ENCODE results near the gene B4GALT3. TPM values are rescaled to one million over a fixed set of nuclear protein-coding genes. Genes with fewer than 3 reads are reported as not detected.

Gene B4GALT3
- total RNA-seq, 2 donors from 2014 or later = 38.2 to 68.7 TPM

DNA sequence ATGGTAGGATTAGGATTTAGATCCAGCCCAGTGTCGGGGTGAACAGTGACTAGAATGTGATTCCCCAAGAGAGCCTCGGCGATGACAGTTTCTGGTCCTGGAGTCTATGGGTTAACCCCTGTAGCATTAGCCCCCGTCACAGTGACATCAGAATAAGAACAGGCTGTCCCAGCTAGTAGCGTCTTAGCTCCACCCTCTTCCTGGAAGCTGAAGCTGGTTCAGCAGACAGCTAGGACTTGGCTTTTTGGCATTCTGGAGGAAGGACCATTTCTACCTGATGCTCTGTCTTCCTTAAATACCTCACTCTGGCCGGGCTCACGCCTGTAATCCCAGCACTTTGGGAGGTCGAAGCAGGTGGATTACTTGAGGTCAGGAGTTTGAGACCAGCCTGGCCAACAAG lies 29.9 kb upstream of the B4GALT3 start:
- H3K36me3 ChIP-seq = peaks cover 0 to 8% of the 10 kb centered on the region in 2 donors
- peak; percentile 43 for DNase-seq (ENCODE audit: low spot score)
- H3K27me3 ChIP-seq (replicated peaks; ENCODE audit: insufficient read depth) = no peaks in the 10 kb centered on the region
- H3K27ac ChIP-seq = peak overlapping the region; percentile 74 to 77
- TF ChIP-seq CTCF (IDR thresholded peaks at IDR 0.05) (no peak), POLR2A (IDR thresholded peaks at IDR 0.05) (no peak), POLR2AphosphoS5 (IDR thresholded peaks at IDR 0.05) (peak; percentile 87)
- intact Hi-C loops (cut with DNase I) = no loop called here
- H3K4me1 ChIP-seq (replicated peaks) = no peaks in the 10 kb centered on the region
- no peak overlapping the region for H3K4me3 ChIP-seq
- no peaks in the 10 kb centered on the region for H3K9me3 ChIP-seq
- 61% methylated on average over 8 of the region's 8 CpGs for WGBS

- Histone ChIP-seq H3K36me3 (peaks cover 0 to 4% of the 10 kb centered on the region in 2 donors), H3K4me1 (replicated peaks) (no peaks in the 10 kb centered on the region), H3K9me3 (no peaks in the 10 kb centered on the region), H3K27me3 (replicated peaks; ENCODE audit: insufficient read depth) (no peaks in the 10 kb centered on the region), H3K4me3 (no peak overlapping the region), H3K27ac (peak overlapping the region; percentile 74 to 77)
- TF ChIP-seq POLR2AphosphoS5 (IDR thresholded peaks at IDR 0.05) (no peak), CTCF (IDR thresholded peaks at IDR 0.05) (no peak), POLR2A (IDR thresholded peaks at IDR 0.05) (no peak)
- no peak for DNase-seq (ENCODE audit: low spot score)
- intact Hi-C loops (cut with DNase I) = no loop called here
- 73% methylated on average over 12 of the region's 12 CpGs for WGBS
Measured at GRCh38 chr1:161206411-161207140, 29.3 kb upstream of the B4GALT3 start.

DNA sequence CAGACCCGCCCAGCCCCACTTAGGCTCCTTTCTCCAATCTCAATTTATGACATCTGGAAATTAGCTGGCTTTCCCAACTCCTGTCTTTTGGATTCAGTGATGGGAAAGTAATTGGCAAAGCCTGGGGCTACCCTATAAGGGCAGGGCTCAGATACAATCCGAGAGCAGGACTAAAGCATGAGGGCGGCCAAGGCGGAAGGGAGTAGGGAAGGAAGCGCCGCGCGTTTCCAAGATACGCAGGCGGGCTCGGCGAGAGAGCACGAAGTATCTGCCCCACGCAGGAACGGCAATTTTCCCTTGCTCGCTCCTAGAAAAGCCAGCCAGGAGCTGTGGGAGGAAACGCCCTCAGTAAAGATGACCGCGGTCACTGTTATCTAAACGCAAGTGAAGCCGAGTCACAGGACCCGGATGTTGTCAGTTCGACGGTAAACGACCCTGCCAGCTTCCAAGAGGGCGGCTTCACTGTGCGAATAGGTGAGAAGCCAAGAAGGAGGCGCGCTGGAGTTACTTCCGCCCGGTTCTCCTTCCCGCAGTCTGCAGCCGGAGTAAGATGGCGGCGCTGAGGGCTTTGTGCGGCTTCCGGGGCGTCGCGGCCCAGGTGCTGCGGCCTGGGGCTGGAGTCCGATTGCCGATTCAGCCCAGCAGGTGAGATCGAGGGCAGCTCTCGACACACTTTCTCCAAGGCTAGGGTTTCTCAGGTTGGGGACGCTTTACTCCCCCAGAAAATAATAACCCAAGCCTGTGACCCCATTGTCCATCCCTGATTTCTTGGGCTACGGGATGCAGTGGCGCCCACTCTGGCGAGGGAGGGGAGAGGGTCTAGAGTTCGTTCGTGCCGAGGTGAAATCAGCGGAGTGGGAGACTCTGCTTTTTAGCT lies 24.8 kb upstream of the B4GALT3 start, which contains the start of gene NDUFS2:
TSS of gene NDUFS2 (plus strand) at position 532 of the 877 bp plus-strand sequence. CDS start at position 551, 19 bp downstream.
- Histone ChIP-seq H3K36me3 (no peaks in the 10 kb centered on the region), H3K4me3 (peak within 1 kb of the TSS; percentile 62 to 69), H3K9me3 (no peaks in the 10 kb centered on the region), H3K27me3 (replicated peaks; ENCODE audit: insufficient read depth) (no peaks in the 10 kb centered on the region), H3K4me1 (replicated peaks) (no peaks in the 10 kb centered on the region), H3K27ac (peak within 1 kb of the TSS; percentile 96 to 97)
- WGBS = under 1% methylated on average over 51 of the region's 53 CpGs
- intact Hi-C loops (cut with DNase I) = loop anchor here (5.0 kb wide), 2 partner anchors 110 to 185 kb away; partner anchors contain the start of gene SDHC
- peak; percentile 99 for DNase-seq (ENCODE audit: low spot score)
- TF ChIP-seq CTCF (IDR thresholded peaks at IDR 0.05) = peak in 1 of 4 experiments; percentile 6
- TF ChIP-seq POLR2A (IDR thresholded peaks at IDR 0.05) = peak; percentile 75
- TF ChIP-seq POLR2AphosphoS5 (IDR thresholded peaks at IDR 0.05) = peak; percentile 97

DNA sequence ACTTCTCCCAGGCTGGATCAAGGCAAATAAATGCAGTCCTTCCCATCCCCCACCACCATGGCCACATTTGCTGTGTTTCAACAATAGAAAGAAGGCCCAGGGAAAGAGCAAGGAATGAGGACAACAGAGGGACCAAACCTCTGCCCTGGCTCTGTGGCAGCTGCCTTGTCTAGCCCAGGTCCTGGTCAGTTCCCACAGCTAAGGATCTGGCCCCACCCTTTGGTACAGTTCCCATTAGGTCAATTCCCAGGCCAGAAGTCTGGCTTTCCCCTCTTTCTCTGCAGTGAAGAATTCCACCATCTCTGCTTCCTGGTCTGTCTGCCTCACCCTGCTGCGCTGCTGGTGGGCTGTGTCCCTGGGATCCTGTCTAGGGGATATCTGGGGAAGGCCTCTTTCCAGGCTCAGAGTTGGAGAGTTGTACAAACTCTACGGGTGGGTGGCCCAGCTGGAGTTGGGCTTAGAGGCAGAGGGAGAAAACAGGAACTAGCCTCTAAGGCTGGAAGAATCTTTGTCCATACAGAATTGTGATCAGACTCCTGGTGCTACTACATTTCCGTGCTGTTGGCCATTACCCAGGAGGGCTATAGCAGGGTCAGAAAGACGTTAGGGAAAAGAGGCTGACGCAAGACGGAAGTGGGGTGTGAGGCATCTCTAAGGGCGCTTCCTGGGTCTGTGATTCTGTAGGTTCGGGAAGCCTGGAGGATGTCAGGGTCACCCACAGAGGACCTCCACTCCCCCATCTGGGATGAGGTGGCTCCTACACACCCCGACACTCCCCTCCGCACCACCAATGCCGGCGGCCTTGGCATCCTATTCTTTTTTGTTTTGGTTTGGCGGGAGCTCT lies 23.9 kb upstream of the B4GALT3 start:
- WGBS = 38% methylated on average over 13 of the region's 13 CpGs
- peak overlapping the region; percentile 96 to 97 for H3K27ac ChIP-seq
- no peak for TF ChIP-seq CTCF (IDR thresholded peaks at IDR 0.05)
- no peak for TF ChIP-seq POLR2AphosphoS5 (IDR thresholded peaks at IDR 0.05)
- intact Hi-C loops (cut with DNase I) = loop anchor here (5.0 kb wide), 2 partner anchors 111 to 186 kb away; partner anchors contain the start of gene SDHC
- DNase-seq (ENCODE audit: low spot score) = peak; percentile 18
- H3K27me3 ChIP-seq (replicated peaks; ENCODE audit: insufficient read depth) = no peaks in the 10 kb centered on the region
- no peaks in the 10 kb centered on the region for H3K36me3 ChIP-seq
- no peaks in the 10 kb centered on the region for H3K4me1 ChIP-seq (replicated peaks)
- no peaks in the 10 kb centered on the region for H3K9me3 ChIP-seq
- H3K4me3 ChIP-seq = peak overlapping the region; percentile 62 to 69

Data from prostate gland (tissue), 2 donors.